ENCODE measurements around the gene APCDD1. TPM values are rescaled to one million over a fixed set of nuclear protein-coding genes. Genes with fewer than 3 reads are reported as not detected.

The APCDD1 gene
- total RNA-seq, 1 donor from 2014 or later: 1.9 TPM

DNA sequence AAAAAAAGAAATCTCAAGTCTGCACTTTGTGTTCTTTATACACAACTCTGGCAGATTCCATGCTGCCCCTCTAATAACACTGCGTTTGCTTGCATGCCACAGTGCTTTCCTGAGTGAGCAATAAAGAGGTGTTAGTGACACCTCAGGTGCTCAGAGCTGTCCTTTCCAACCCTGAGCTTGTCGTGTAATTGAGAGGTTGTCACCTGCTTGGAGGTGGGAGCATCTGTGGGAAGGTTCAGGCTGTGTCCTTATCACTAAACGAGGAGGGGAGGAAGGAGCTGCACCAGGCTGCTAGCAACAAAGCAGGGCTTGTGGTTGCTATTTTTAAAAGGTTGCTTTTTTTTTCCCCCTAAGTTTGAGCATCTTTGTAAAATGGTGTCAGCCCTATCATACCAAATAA lies 31.9 kb downstream of the APCDD1 start:
- H3K36me3 Mint-ChIP-seq: peaks cover 61% of the 10 kb centered on the region

DNA sequence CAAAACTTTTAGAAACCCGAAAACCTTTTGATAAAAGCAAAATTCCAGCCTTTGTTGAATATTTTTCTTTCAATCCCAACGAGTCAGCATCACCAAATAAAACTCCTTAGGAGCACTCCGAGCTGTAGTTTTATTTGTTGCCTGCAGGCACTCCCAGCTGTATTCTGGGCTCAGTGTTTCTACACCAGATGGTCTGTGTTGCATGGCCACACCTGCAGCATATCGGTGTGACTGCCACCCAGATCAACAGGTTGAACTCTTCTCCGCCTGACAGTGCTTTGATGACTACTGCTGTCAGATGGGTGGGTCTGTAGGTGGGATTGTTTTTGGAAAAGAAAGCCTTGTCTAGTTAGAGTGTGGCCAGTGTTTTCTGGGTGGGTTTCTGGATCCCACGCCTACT lies 32.7 kb downstream of the APCDD1 start:
- no peak overlapping the region for H3K9ac ChIP-seq
- H3K4me2 ChIP-seq: peak overlapping the region; percentile 3
- no peak overlapping the region for H2AFZ ChIP-seq (replicated peaks)
- no peak overlapping the region for H3K27ac Mint-ChIP-seq
- H3K4me1 ChIP-seq: peaks cover 10% of the 10 kb centered on the region
- no peak overlapping the region for H3K4me3 Mint-ChIP-seq
- H3K36me3 ChIP-seq: no peaks in the 10 kb centered on the region
- peaks cover 2% of the 10 kb centered on the region for H3K9me3 Mint-ChIP-seq
- peaks cover 26% of the 10 kb centered on the region for H3K4me1 Mint-ChIP-seq
- no peaks in the 10 kb centered on the region for H3F3A ChIP-seq (ENCODE audit: low read depth)
- H4K20me1 ChIP-seq (ENCODE audit: low read depth): no peaks in the 10 kb centered on the region
- TF ChIP-seq EZH2phosphoT487 (IDR thresholded peaks at IDR 0.05): no peak
- TF ChIP-seq, protein P1, sequence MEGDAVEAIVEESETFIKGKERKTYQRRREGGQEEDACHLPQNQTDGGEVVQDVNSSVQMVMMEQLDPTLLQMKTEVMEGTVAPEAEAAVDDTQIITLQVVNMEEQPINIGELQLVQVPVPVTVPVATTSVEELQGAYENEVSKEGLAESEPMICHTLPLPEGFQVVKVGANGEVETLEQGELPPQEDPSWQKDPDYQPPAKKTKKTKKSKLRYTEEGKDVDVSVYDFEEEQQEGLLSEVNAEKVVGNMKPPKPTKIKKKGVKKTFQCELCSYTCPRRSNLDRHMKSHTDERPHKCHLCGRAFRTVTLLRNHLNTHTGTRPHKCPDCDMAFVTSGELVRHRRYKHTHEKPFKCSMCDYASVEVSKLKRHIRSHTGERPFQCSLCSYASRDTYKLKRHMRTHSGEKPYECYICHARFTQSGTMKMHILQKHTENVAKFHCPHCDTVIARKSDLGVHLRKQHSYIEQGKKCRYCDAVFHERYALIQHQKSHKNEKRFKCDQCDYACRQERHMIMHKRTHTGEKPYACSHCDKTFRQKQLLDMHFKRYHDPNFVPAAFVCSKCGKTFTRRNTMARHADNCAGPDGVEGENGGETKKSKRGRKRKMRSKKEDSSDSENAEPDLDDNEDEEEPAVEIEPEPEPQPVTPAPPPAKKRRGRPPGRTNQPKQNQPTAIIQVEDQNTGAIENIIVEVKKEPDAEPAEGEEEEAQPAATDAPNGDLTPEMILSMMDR (IDR thresholded peaks at IDR 0.05): no peak
- no peak for TF ChIP-seq EZH2 (IDR thresholded peaks at IDR 0.05)
- no peak overlapping the region for H3K27ac ChIP-seq
- H3K9me3 ChIP-seq (ENCODE audit: low read depth): no peaks in the 10 kb centered on the region
- H3K36me3 Mint-ChIP-seq: peaks cover 54% of the 10 kb centered on the region
- H3K27me3 Mint-ChIP-seq (ENCODE audit: insufficient read depth, low read depth): peaks cover 2% of the 10 kb centered on the region
- no peak overlapping the region for H3K4me3 ChIP-seq
- H3K79me2 ChIP-seq (ENCODE audit: low read depth): no peaks in the 10 kb centered on the region
- H3K27me3 ChIP-seq: no peaks in the 10 kb centered on the region
- DNase-seq (ENCODE audit: low spot score): no peak

More for the DNA sequence above, 31.9 kb downstream of the APCDD1 start:
- no peak for TF ChIP-seq EZH2 (IDR thresholded peaks at IDR 0.05)
- TF ChIP-seq EZH2phosphoT487 (IDR thresholded peaks at IDR 0.05): no peak
- TF ChIP-seq, protein P1 (IDR thresholded peaks at IDR 0.05): no peak
- H3K4me2 ChIP-seq: peak overlapping the region; percentile 3
- H3K4me1 Mint-ChIP-seq: peaks cover 32% of the 10 kb centered on the region
- no peaks in the 10 kb centered on the region for H4K20me1 ChIP-seq (ENCODE audit: low read depth)
- no peaks in the 10 kb centered on the region for H3K9me3 ChIP-seq (ENCODE audit: low read depth)
- no peak overlapping the region for H3K27ac ChIP-seq
- no peak overlapping the region for H2AFZ ChIP-seq (replicated peaks)
- no peak overlapping the region for H3K4me3 ChIP-seq
- peaks cover 2% of the 10 kb centered on the region for H3K9me3 Mint-ChIP-seq
- H3K27me3 ChIP-seq: no peaks in the 10 kb centered on the region
- H3K27me3 Mint-ChIP-seq (ENCODE audit: insufficient read depth, low read depth): peaks cover 2% of the 10 kb centered on the region
- H3K9ac ChIP-seq: no peak overlapping the region
- H3K4me3 Mint-ChIP-seq: no peak overlapping the region
- DNase-seq (ENCODE audit: low spot score): no peak
- peaks cover 16% of the 10 kb centered on the region for H3K4me1 ChIP-seq
- H3K36me3 ChIP-seq: no peaks in the 10 kb centered on the region
- H3K79me2 ChIP-seq (ENCODE audit: low read depth): no peaks in the 10 kb centered on the region
- no peaks in the 10 kb centered on the region for H3F3A ChIP-seq (ENCODE audit: low read depth)
- H3K27ac Mint-ChIP-seq: no peak overlapping the region

GRCh38 chr18:10488017-10488416 lies 33.6 kb downstream of the APCDD1 start:
- Mint-ChIP-seq H3K4me3 (no peak overlapping the region), H3K9me3 (peaks cover 2% of the 10 kb centered on the region), H3K36me3 (peaks cover 54% of the 10 kb centered on the region), H3K27ac (no peak overlapping the region), H3K27me3 (ENCODE audit: insufficient read depth, low read depth) (peaks cover 2% of the 10 kb centered on the region), H3K4me1 (peaks cover 25% of the 10 kb centered on the region)
- no peaks in the 10 kb centered on the region for H3F3A ChIP-seq (ENCODE audit: low read depth)
- H3K4me2 ChIP-seq: no peak overlapping the region
- H2AFZ ChIP-seq (replicated peaks): no peak overlapping the region
- no peaks in the 10 kb centered on the region for H3K27me3 ChIP-seq
- no peak for DNase-seq (ENCODE audit: low spot score)
- no peak for TF ChIP-seq EZH2 (IDR thresholded peaks at IDR 0.05)
- TF ChIP-seq, protein P1 (IDR thresholded peaks at IDR 0.05): no peak
- no peak for TF ChIP-seq EZH2phosphoT487 (IDR thresholded peaks at IDR 0.05)
- no peak overlapping the region for H3K9ac ChIP-seq
- no peaks in the 10 kb centered on the region for H3K79me2 ChIP-seq (ENCODE audit: low read depth)
- H3K27ac ChIP-seq: no peak overlapping the region
- no peaks in the 10 kb centered on the region for H3K9me3 ChIP-seq (ENCODE audit: low read depth)
- no peaks in the 10 kb centered on the region for H4K20me1 ChIP-seq (ENCODE audit: low read depth)
- H3K36me3 ChIP-seq: no peaks in the 10 kb centered on the region
- H3K4me1 ChIP-seq: peaks cover 10% of the 10 kb centered on the region
- no peak overlapping the region for H3K4me3 ChIP-seq

All from neural progenitor cell (in vitro differentiated cells).